ENCODE data around the gene GAS7.
A peak's percentile ranks its signal among the peaks of the same experiment; 100 is the strongest.
"Not testable (repeated sequence)": the region's sequence is repeated elsewhere in the genome, so short reads cannot be mapped to it uniquely, and the experiment has no call there.

GAS7 gene

GRCh38 chr17:9943343-9943742 is 255.1 kb downstream of the GAS7 start:
- no peak for DNase-seq (ENCODE audit: low read depth, low spot score)

DNA sequence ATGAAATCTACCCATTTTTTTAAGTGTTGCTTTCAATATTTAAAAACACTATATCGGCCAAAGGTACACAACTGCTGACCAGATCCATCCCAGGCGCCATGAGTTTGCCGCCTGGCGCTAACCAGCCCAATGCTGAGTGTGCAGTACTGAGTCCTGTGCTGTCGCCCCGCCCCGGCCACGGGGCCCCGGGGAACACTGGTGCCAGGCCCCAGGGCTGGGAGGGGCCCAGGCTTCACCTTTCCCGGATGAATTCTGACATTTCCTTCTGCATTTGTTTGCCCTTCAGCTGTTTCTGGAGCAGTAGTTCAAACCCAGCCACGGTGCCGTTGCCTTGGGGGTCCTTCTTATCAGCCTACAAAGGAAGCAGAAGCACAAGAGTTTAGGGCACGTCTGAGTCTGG is 255.5 kb downstream of the GAS7 start:
- DNase-seq (ENCODE audit: low read depth, low spot score): no peak

- no peak for DNase-seq (ENCODE audit: low read depth, low spot score)
These were observed 257.1 kb downstream of the GAS7 start for GRCh38 chr17:9941305-9941704.

DNA sequence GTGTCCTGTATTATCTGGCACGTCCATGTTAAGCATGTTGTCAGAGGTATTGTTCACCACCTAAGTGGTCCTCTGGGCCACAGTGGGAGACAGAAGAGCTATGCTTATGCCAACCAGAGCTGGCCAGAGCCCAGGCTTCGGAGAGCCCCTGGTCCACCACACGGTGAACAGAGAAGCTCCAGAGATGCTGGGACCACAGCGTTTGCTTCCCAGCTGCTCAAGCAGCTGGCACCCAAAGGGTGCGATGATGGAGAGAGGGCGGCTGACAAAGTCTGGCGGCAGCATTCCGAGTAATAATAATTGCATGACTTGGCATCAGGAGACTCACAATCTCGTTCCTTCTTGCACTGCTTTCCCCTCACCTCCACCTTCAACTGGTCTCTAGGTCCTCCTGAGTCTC is 257.6 kb downstream of the GAS7 start:
- DNase-seq (ENCODE audit: low read depth, low spot score): no peak

DNA sequence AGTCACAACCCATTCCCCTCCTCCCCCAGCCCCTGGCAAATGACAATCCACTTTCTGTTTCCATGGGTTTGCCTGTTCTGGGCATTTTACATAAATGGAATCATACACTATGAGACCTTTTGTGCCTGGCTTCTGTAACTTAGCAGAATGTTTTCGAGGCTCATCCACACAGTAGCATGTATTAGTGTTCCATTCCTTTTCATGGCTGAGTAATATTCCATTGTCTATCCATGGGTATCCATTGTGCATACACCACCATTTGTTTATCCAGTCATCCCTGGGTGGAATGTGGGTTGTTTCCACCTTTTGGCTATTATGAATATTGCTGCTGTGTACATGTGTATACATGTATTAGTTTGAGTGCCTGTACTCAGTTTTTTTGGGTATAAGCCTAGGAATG is 259.6 kb downstream of the GAS7 start:
- no peak for DNase-seq (ENCODE audit: low read depth, low spot score)

GRCh38 chr17:9937901-9938300 is 260.5 kb downstream of the GAS7 start:
- DNase-seq (ENCODE audit: low read depth, low spot score): no peak

DNA sequence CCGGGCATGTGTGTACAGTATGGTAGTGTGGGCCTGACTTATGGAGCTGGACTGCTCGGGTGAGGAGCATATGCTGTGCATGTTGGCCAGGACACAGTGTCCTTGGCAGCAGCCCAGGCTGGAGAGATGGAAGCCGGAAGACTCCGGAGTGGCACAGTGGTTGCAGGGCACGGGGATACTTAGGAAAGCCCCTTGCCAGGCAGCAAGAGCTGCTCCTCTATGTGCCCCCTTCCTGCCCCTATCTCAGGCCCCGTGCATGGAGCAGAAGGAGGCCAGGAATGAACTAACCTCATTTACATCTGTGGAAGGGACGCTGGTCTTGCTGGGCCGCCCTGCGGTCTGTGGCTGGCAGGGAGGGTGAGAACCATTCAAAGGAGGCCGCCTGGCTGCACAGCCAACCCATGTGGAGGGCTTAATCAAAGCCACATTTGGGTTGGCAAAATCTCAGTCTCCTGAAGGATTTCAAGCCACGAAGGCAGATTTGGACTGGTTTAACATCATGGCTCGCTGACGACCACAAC is 261.1 kb downstream of the GAS7 start:
- no peak for DNase-seq (ENCODE audit: low read depth, low spot score)

DNA sequence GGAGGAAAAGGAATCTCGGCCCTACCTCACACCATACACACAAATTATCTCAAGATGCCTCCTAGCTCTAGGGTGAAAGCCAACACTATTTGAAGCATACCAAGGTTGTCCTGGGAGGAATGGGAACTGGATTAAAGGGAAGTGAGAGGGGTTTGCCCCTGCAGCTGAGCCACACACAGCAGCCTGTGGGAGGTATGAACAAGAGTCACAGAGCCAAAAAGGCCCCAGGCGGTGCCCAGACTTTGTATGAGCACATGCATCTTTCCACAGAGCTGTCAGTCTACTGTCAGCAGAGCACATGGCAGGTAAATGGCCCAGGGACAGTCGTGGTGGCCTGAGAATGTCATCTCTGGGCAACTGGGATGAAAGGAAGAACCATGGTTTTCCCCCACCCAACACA is 262.3 kb downstream of the GAS7 start:
- DNase-seq (ENCODE audit: low read depth, low spot score): no peak

GRCh38 chr17:9935408-9935807 is 263.0 kb downstream of the GAS7 start:
- no peak for DNase-seq (ENCODE audit: low read depth, low spot score)

- DNase-seq (ENCODE audit: low read depth, low spot score): no peak
These were observed 264.1 kb downstream of the GAS7 start for GRCh38 chr17:9934331-9934730.

- no peak for DNase-seq (ENCODE audit: low read depth, low spot score)
These were observed 265.9 kb downstream of the GAS7 start for GRCh38 chr17:9932491-9932890.

- no peak for DNase-seq (ENCODE audit: low read depth, low spot score)
These were observed 267.2 kb downstream of the GAS7 start for GRCh38 chr17:9931144-9931741.

DNA sequence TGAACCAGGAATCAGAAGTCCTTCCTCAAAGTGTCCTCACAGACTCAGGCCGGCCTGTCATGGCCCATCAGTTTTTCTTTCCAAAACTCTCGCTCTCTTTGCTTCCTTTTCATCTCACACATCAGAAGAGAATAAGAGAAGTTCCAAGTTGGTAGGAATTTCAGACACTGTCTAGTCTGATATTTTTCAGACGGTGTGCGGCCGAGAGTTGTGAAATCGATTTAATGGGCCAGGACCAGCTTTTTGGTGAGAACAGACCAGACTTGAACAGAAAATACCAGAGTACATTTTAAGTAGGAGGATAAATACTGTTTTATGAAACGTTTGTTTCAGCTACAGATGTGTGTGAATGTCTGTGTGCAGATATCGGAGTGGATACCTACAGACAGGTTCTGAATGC is 268.5 kb downstream of the GAS7 start:
- DNase-seq (ENCODE audit: low read depth, low spot score): no peak

GRCh38 chr17:9928601-9929333 is 269.6 kb downstream of the GAS7 start:
- no peak for DNase-seq (ENCODE audit: low read depth, low spot score)

DNA sequence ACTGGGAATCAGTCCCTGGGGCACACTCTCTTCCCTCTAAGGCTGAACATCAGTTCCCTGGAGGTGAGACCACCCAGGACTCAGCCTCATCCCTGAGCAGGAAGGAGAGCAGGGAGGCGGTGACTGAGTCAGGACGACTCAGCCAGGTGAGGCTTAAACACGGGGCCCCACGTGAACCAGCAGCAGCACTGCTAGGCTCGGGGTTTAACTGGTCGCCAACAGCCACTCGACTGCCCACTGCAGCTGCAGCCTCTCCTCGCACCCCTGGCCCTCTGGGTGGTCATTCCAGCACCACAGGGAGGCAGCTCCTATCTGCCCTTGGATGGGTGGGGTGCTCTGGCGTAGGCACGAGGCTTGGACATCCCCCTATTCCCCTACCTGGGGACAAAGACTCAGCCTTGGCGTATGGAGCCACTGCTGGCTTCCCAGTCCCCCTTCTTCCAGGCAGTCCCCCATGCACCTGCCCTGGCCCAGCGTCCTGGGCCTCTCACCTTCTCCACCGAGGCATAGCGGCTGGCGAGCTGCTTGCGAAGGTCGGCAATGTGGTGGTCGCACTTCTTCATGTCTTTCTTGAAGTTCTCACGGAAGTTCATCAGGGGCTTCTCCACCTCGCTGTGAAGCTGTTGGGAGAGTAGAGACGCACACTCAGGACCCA is 272.1 kb downstream of the GAS7 start:
- DNase-seq (ENCODE audit: low read depth, low spot score): no peak

GRCh38 chr17:9925457-9925856 is 272.9 kb downstream of the GAS7 start:
- no peak for DNase-seq (ENCODE audit: low read depth, low spot score)

GRCh38 chr17:9924735-9925191 is 273.6 kb downstream of the GAS7 start:
- DNase-seq (ENCODE audit: low read depth, low spot score): peak; percentile 39

DNA sequence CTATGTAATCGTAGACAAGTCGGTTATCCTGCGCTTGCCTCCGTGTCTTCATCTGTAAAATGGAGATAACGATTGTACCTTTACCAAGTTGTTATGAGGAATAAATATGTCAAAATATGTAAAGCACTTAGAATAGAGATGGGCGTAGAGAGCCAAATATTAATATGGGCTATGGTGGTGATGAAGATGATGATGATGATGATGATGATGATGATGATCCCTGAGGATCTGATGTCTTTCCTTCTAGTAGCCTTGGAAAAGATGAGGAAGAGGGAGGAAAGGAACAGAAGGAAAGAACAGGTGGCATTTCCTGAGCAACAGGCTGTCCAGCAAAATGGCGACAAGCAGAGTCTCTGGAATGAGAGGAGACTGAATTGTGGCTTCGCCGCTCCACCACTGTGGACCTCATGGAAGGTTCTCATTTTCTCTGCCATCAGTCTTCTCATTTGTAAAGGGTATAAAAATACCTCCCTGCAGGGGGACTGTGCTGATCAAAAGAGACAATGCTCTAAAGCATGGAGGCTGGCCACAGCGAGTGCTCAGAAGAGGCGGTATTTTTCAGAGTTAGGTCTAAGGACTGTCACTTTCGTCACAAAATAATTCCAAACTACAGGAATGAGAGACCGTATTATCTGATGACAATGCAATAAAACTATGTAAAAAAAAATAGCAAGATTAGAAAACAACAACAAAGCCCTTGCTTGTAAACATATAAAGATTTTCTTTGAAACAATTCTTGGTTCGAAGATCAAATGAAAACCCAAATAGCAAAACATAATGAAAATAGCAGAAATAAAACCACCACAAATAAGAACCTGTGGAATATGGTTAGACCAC is 276.2 kb downstream of the GAS7 start:
- DNase-seq (ENCODE audit: low read depth, low spot score): no peak

- not testable (repeated sequence) for DNase-seq (ENCODE audit: low read depth, low spot score)
These were observed 277.2 kb downstream of the GAS7 start for GRCh38 chr17:9921216-9921615.

DNA sequence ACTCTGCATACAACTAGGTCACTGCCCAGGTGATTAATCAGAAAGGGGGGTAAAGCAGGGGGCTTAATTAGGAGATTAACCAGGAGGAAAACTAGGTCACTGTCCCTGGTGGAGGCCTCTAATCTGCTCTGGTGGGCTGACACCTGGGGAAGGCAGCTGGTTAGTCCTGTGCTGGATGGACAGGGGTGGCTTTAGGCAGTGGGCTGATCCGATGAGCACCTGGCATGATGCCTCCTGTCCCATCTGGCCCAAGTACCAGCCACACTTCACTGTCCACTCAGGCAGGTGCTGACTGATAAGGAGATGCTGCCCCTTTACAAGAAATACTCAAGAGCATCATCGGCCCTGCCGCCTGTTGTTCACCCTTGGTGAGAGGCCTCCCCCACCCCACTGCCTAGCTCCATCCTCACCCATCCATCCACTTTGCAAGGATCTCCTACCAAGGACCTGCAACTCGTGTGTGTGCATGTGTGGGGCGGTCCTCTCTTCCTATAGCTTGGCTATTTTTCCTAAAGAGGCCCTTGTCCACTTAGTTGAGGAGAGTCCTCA is 279.5 kb downstream of the GAS7 start:
- DNase-seq (ENCODE audit: low read depth, low spot score): no peak

GRCh38 chr17:9918352-9918751 is 280.1 kb downstream of the GAS7 start:
- DNase-seq (ENCODE audit: low read depth, low spot score): no peak

DNA sequence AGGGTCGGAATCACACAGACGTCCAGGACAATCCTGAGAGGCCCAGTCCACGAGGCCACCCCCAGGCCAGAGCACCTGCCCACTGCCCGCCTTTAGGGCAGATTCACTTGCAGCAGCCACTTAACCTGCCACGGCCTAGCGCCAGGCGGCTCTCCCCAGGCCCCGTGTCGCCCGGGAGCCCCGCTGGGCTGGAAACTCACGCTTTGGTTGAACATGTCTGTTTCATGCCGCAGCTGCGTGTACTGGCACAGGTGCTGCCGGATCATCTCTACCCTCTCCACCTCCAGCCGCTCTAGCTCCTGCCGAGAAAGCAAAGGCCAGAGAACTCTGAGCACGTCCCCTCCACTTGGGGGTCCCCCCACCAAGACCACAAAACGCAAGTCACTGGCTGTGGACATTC is 280.6 kb downstream of the GAS7 start:
- DNase-seq (ENCODE audit: low read depth, low spot score): no peak
